Measurements from ENCODE around the gene JPT2. TPM values are rescaled to one million over a fixed set of nuclear protein-coding genes. Genes with fewer than 3 reads are reported as not detected.
A peak's percentile ranks its signal among the peaks of the same experiment; 100 is the strongest.

Gene JPT2
- total RNA-seq, 2 donors from 2014 or later: 56.6 to 75.3 TPM

DNA sequence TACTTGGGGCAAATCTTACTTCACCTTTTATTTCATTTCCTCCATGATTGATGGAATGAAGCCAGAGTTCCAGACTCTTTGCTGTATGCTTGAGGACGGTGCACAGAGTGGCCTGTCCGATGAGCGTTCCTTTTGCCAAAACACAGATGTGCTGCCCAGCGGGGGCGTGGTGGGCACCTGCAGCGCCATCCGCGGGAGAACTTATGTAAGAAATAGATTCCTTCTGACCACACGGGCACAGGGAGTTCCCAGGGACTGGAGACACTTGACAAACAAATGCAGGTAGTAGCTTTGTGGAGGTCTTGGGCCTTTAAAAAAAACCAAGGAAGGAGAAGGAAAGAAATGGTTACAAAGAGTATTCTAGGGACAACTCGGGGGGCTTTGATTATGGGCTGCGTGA is 35.3 kb upstream of the JPT2 start:
- H3K4me3 ChIP-seq: no peak overlapping the region
- H3K27ac ChIP-seq: no peak overlapping the region
- intact Hi-C loops (cut with DNase I): no loop called here
- H3K27me3 ChIP-seq (replicated peaks; ENCODE audit: insufficient read depth): no peaks in the 10 kb centered on the region
- TF ChIP-seq POLR2AphosphoS5 (IDR thresholded peaks at IDR 0.05): no peak
- no peak for TF ChIP-seq CTCF (IDR thresholded peaks at IDR 0.05)
- TF ChIP-seq POLR2A (IDR thresholded peaks at IDR 0.05): no peak
- H3K36me3 ChIP-seq: peaks cover 9 to 26% of the 10 kb centered on the region in 2 donors
- no peaks in the 10 kb centered on the region for H3K9me3 ChIP-seq
- WGBS: 93% methylated on average over 11 of the region's 11 CpGs
- H3K4me1 ChIP-seq (replicated peaks): no peaks in the 10 kb centered on the region
- no peak for DNase-seq (ENCODE audit: low spot score)

GRCh38 chr16:1643521-1643920 is 34.6 kb upstream of the JPT2 start:
- TF ChIP-seq POLR2A (IDR thresholded peaks at IDR 0.05): no peak
- no peak for TF ChIP-seq CTCF (IDR thresholded peaks at IDR 0.05)
- TF ChIP-seq POLR2AphosphoS5 (IDR thresholded peaks at IDR 0.05): no peak
- Histone ChIP-seq H3K4me3 (no peak overlapping the region), H3K4me1 (replicated peaks) (no peaks in the 10 kb centered on the region), H3K9me3 (no peaks in the 10 kb centered on the region), H3K36me3 (peaks cover 5 to 19% of the 10 kb centered on the region in 2 donors), H3K27ac (no peak overlapping the region), H3K27me3 (replicated peaks; ENCODE audit: insufficient read depth) (no peaks in the 10 kb centered on the region)
- no peak for DNase-seq (ENCODE audit: low spot score)
- 90% methylated on average over 12 of the region's 12 CpGs for WGBS
- intact Hi-C loops (cut with DNase I): no loop called here

DNA sequence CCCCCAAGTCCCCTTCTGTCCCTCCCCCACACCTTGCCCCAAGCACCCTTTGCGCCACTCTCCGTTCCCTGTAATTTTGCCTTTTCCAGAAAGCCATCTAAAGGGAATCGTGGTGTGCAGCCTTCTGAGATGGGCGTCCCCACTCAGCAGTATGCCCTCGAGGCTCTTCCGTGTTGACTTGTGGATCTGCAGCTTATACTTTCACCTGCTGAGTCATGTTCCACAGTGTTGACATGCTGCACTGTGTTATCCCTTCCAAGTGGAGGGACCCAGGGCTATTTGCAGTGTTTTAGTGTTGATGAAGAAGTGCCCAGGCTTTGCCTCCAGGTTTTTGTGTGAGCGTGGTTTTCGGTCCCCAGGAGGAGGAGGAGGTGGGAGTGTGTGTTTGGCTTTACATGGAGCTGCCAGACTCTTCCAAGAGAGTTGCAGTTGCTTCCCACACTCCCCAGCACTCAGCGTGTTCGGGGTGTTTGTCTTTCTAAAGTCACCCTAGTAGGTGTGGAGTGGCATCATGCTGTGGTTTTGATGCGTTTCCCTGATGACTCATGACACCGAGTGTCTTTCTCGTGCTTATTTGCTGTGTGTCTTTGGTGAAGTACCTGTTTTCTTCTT is 32.1 kb upstream of the JPT2 start:
- peak; percentile 77 for DNase-seq (ENCODE audit: low spot score)
- no peaks in the 10 kb centered on the region for H3K27me3 ChIP-seq (replicated peaks; ENCODE audit: insufficient read depth)
- H3K4me1 ChIP-seq (replicated peaks): no peaks in the 10 kb centered on the region
- H3K4me3 ChIP-seq: no peak overlapping the region
- peaks cover 0 to 10% of the 10 kb centered on the region in 2 donors for H3K36me3 ChIP-seq
- WGBS: 49% methylated on average over 13 of the region's 13 CpGs
- H3K9me3 ChIP-seq: no peaks in the 10 kb centered on the region
- TF ChIP-seq CTCF (IDR thresholded peaks at IDR 0.05): no peak
- peak; percentile 10 for TF ChIP-seq POLR2A (IDR thresholded peaks at IDR 0.05)
- TF ChIP-seq POLR2AphosphoS5 (IDR thresholded peaks at IDR 0.05): peak; percentile 87
- peak overlapping the region; percentile 36 to 39 for H3K27ac ChIP-seq
- intact Hi-C loops (cut with DNase I): no loop called here

DNA sequence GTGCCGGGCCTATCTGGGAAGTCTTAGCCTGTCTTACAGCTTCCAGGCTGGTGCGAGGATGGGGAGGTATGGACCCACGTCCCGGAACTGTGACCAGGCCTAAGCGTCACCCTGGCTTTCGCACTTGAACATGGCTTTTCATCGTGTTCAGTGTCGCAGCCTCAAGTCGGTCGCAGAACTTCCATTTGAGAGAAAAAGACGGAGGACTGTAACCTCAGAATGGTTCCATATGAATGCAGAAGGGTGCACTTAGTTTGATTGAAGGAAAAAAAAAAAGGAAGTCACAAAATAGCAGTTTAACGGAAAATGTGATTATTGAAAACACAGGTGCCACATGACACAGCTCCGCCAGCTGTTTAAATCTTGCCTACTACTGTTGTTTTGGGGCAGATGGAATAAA is 30.2 kb upstream of the JPT2 start:
- intact Hi-C loops (cut with DNase I): no loop called here
- Histone ChIP-seq H3K4me3 (no peak overlapping the region), H3K4me1 (replicated peaks) (no peaks in the 10 kb centered on the region), H3K9me3 (no peaks in the 10 kb centered on the region), H3K27ac (no peak overlapping the region), H3K27me3 (replicated peaks; ENCODE audit: insufficient read depth) (no peaks in the 10 kb centered on the region), H3K36me3 (no peaks in the 10 kb centered on the region)
- no peak for DNase-seq (ENCODE audit: low spot score)
- no peak for TF ChIP-seq POLR2AphosphoS5 (IDR thresholded peaks at IDR 0.05)
- no peak for TF ChIP-seq POLR2A (IDR thresholded peaks at IDR 0.05)
- no peak for TF ChIP-seq CTCF (IDR thresholded peaks at IDR 0.05)
- 91% methylated on average over 13 of the region's 13 CpGs for WGBS

DNA sequence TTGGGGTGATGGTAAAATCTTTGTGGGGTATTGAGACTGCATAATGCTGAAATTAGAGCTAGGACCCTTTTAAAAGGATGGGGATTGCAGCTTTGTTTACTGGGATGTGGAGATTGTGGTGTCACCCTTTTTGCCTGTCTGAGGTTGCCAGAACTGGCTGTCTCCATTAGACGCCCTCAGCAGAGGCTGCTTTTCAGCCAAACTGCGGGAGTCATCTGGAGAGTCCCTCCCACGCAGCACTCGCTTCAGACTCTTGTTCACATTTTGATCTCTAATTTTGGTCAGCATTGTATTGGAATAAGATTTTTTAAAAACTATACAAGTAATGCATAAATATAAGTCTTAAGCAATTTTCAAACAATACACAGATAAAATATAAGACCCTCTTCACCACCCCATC is 27.9 kb upstream of the JPT2 start:
- intact Hi-C loops (cut with DNase I): no loop called here
- WGBS: 88% methylated on average over 4 of the region's 4 CpGs
- TF ChIP-seq POLR2AphosphoS5 (IDR thresholded peaks at IDR 0.05) (no peak), CTCF (IDR thresholded peaks at IDR 0.05) (no peak), POLR2A (IDR thresholded peaks at IDR 0.05) (no peak)
- Histone ChIP-seq H3K9me3 (no peaks in the 10 kb centered on the region), H3K4me3 (no peak overlapping the region), H3K27me3 (replicated peaks; ENCODE audit: insufficient read depth) (no peaks in the 10 kb centered on the region), H3K36me3 (peaks cover 0 to 13% of the 10 kb centered on the region in 2 donors), H3K4me1 (replicated peaks) (no peaks in the 10 kb centered on the region), H3K27ac (no peak overlapping the region)
- DNase-seq (ENCODE audit: low spot score): no peak

Measured in prostate gland (tissue), 2 donors.